Measurements from ENCODE around the gene TNFAIP2. TPM values are rescaled to one million over a fixed set of nuclear protein-coding genes. Genes with fewer than 3 reads are reported as not detected.

The TNFAIP2 gene
- total and polyA plus RNA-seq, 2 donors (not counting 3 experiments of a cell fraction or from before 2014, with no cell fraction given): 31.6 to 42.7 TPM

- no peaks in the 10 kb centered on the region for H4K20me1 ChIP-seq (replicated peaks; ENCODE audit: control insufficient read depth, extremely low read depth, insufficient read depth, low read length)
- H3K9ac ChIP-seq (replicated peaks; ENCODE audit: extremely low read depth, insufficient read depth, low read length): no peak overlapping the region
- no peaks in the 10 kb centered on the region for H3K4me1 ChIP-seq (ENCODE audit: control insufficient read depth, extremely low read depth, insufficient read depth, low read length)
- H3K4me2 ChIP-seq (ENCODE audit: insufficient read depth, low read length): no peak overlapping the region
- no peak overlapping the region for H2AFZ ChIP-seq (ENCODE audit: low read depth, low read length)
- no peak for DNase-seq (ENCODE audit: low read depth, low spot score)
- H3K4me3 ChIP-seq (replicated peaks in 1 of 3; ENCODE audit: insufficient read depth in 1 of 3, low read depth in 1 of 3, low read length in 3 of 3): no peak overlapping the region
- H3K27ac ChIP-seq (ENCODE audit: insufficient read depth, low read depth, low read length): no peak overlapping the region
- BruUV-seq (replicated peaks): no TSS peak
- no peak for FAIRE-seq
- H3K36me3 ChIP-seq (ENCODE audit: control insufficient read depth in 2 of 2, extremely low read depth in 1 of 2, insufficient read depth in 2 of 2, low read length in 2 of 2): no peaks in the 10 kb centered on the region
- ChIA-PET CTCF (interaction anchor here (1.1 to 7.5 kb wide), 12 partner anchors 9 to 489 kb away, joined by 3 to 238 read pairs (median 5); no protein-coding TSS in a partner anchor), POLR2A (no interaction called here)
- intact Hi-C loops (cut with micrococcal nuclease) (loop anchor here (2.0 to 5.0 kb wide), 2 partner anchors 42 to 109 kb away; no protein-coding TSS in a partner anchor), dilution Hi-C loops (cut with MboI; ENCODE audit: extremely low pct_ligation_motif_present, low sequenced_read_pairs) (no loop called here)
- H3K79me2 ChIP-seq (ENCODE audit: control insufficient read depth, insufficient read depth, low read length): no peaks in the 10 kb centered on the region
- no peaks in the 10 kb centered on the region for H3K9me3 ChIP-seq (replicated peaks; ENCODE audit: control insufficient read depth, insufficient read depth, low read length)
- H3K9me1 ChIP-seq (replicated peaks; ENCODE audit: control insufficient read depth, extremely low read depth, insufficient read depth, low read length): no peaks in the 10 kb centered on the region
- TF ChIP-seq CTCF (IDR thresholded peaks at IDR 0.05; ENCODE audit: extremely low read depth in 1 of 2, insufficient read depth in 1 of 2, low read depth in 1 of 2, low read length in 2 of 2) (no peak), MYC (IDR thresholded peaks at IDR 0.05; ENCODE audit: low read depth, low read length) (no peak), GATA2 (IDR thresholded peaks at IDR 0.05; ENCODE audit: insufficient read depth, insufficient read length, low read depth, low read length) (no peak), MAX (IDR thresholded peaks at IDR 0.05; ENCODE audit: insufficient read depth, insufficient read length) (no peak), FOS (IDR thresholded peaks at IDR 0.05; ENCODE audit: borderline replicate concordance, insufficient read depth, low read length) (no peak), POLR2A (IDR thresholded peaks at IDR 0.05; ENCODE audit: low read depth, low read length) (no peak), JUN (IDR thresholded peaks at IDR 0.05; ENCODE audit: borderline replicate concordance, insufficient read depth, insufficient read length, low read depth) (no peak), EZH2 (IDR thresholded peaks at IDR 0.05; ENCODE audit: borderline replicate concordance, low read depth, low read length, severe bottlenecking) (no peak), POLR2AphosphoS5 (IDR thresholded peaks at IDR 0.05; ENCODE audit: insufficient read depth, low read depth, low read length) (no peak)
- H3K27me3 ChIP-seq (ENCODE audit: control insufficient read depth in 2 of 2, insufficient read depth in 2 of 2, low read length in 2 of 2): peaks cover 17 to 20% of the 10 kb centered on the region in 2 experiments
Observed at GRCh38 chr14:103184046-103184445, 60.8 kb downstream of the TNFAIP2 start.
